B cell (primary cell): Measurements from ENCODE around the gene EDC4. TPM values are rescaled to one million over a fixed set of nuclear protein-coding genes. Genes with fewer than 3 reads are reported as not detected.

Experiments used
- ATAC-seq: fragments of 200-7000 bp; cut with Tn5 transposase; one replicate; pipeline ENCODE4 v1.10.0; 2021; ENCODE audit warnings: low read depth, mild to moderate bottlenecking, moderate number of reproducible peaks, moderate library complexity
- CTCF ChIA-PET: fragments of 350-600 bp; sonication (Branson Sonifier 250); formaldehyde crosslinking; loops from one replicate; lab custom pipeline; 2021; ENCODE audit warnings: antibody characterized with exemption, inconsistent platforms; lab: Charles Lee
- POLR2A ChIA-PET: fragments of 350-600 bp; sonication (Branson Sonifier 250); formaldehyde crosslinking; loops from one replicate; lab custom pipeline; 2021; ENCODE audit warnings: antibody characterized with exemption; lab: Charles Lee
- DNase-seq: peaks from one replicate; pipeline ENCODE4 v3.0.0; 2013
- H2AFZ ChIP-seq: 2 replicates; pipeline ENCODE4 v1.6.1; 2012; ENCODE audit warnings: mild to moderate bottlenecking, low read depth, low read length; ENCODE audit not compliant: insufficient read depth, poor library complexity, severe bottlenecking
- H3K27ac ChIP-seq, 2 donors: 1 replicate in 1 of 2; 2 replicates in 1 of 2; pipeline ENCODE4 v1.5.1; 2012 to 2013; ENCODE audit warnings: low read length in 2 of 2, mild to moderate bottlenecking in 2 of 2, moderate library complexity in 1 of 2
- H3K27me3 ChIP-seq, 4 experiments: fragments of 200-600 bp in 1 of 4; sonication (generic) in 1 of 4; replicated peaks in 1 of 4; 1 replicate in 2 of 4; 2 replicates in 2 of 4; pipeline versions ENCODE4 v1.6.1 to v1.7.0; 2013 to 2016; ENCODE audit warnings: low read length in 3 of 4, mild to moderate bottlenecking in 2 of 4, mixed read lengths in 1 of 4, moderate library complexity in 1 of 4; ENCODE audit not compliant: insufficient read depth in 4 of 4, control insufficient read depth in 3 of 4; ENCODE audit errors: control extremely low read depth in 1 of 4
- H3K36me3 ChIP-seq, 2 experiments: replicated peaks in 1 of 2; 1 replicate in 1 of 2; 2 replicates in 1 of 2; pipeline versions ENCODE4 v1.6.1 to v1.7.1; 2013; ENCODE audit warnings: low read length in 1 of 2; ENCODE audit not compliant: insufficient read depth in 2 of 2, control insufficient read depth in 1 of 2; ENCODE audit errors: control extremely low read depth in 1 of 2, extremely low read depth in 1 of 2
- H3K4me1 ChIP-seq, 2 donors: fragments of 200-600 bp in 1 of 2; sonication (generic) in 1 of 2; 1 replicate in 1 of 2; 2 replicates in 1 of 2; pipeline versions ENCODE4 v1.5.1 to v1.6.1; 2013 to 2017; ENCODE audit warnings: low read length in 2 of 2; ENCODE audit not compliant: control insufficient read depth in 2 of 2, insufficient read depth in 2 of 2
- H3K4me2 ChIP-seq: replicated peaks from 2 replicates; pipeline ENCODE3; 2012; ENCODE audit warnings: mild to moderate bottlenecking, low read depth, low read length; ENCODE audit not compliant: poor library complexity, severe bottlenecking
- H3K4me3 ChIP-seq, 5 experiments: fragments of 200-600 bp in 1 of 5; sonication (generic) in 1 of 5; 1 replicate in 3 of 5; 2 replicates in 2 of 5; pipeline versions ENCODE4 v1.5.1 to v1.7.0; 2011 to 2016; ENCODE audit warnings: low read length in 4 of 5, mild to moderate bottlenecking in 4 of 5, low read depth in 2 of 5, control low read depth in 1 of 5, moderate library complexity in 1 of 5; ENCODE audit not compliant: insufficient read depth in 1 of 5; ENCODE audit errors: control extremely low read depth in 1 of 5, extremely low read depth in 1 of 5
- H3K79me2 ChIP-seq: fragments of 200-600 bp; sonication (generic); one replicate; pipeline ENCODE4 v1.6.0; 2016; ENCODE audit warnings: low read length; ENCODE audit not compliant: control insufficient read depth, insufficient read depth
- H3K9ac ChIP-seq: fragments of 200-600 bp; sonication (generic); 2 replicates; pipeline ENCODE4 v1.6.1; 2017; ENCODE audit warnings: mild to moderate bottlenecking, low read length, moderate library complexity
- H3K9me3 ChIP-seq, 3 donors: one replicate each; pipeline versions ENCODE4 v1.6.1 to v1.7.1; 2013; ENCODE audit warnings: low read length in 2 of 3; ENCODE audit not compliant: control insufficient read depth in 2 of 3, insufficient read depth in 1 of 3; ENCODE audit errors: control extremely low read depth in 1 of 3
- H4K20me1 ChIP-seq: 2 replicates; pipeline ENCODE4 v1.6.0; 2012; ENCODE audit warnings: mild to moderate bottlenecking, low read length; ENCODE audit not compliant: insufficient read depth, control insufficient read depth, poor library complexity, severe bottlenecking
- H3K27ac Mint-ChIP-seq: one replicate; pipeline ENCODE4 v1.8.0; 2021; ENCODE audit warnings: mixed read lengths
- H3K27me3 Mint-ChIP-seq: one replicate; pipeline ENCODE4 v1.8.0; 2021; ENCODE audit warnings: mixed read lengths
- H3K4me1 Mint-ChIP-seq: one replicate; pipeline ENCODE4 v1.8.0; 2021; ENCODE audit warnings: mixed read lengths
- H3K4me3 Mint-ChIP-seq: one replicate; pipeline ENCODE4 v1.8.0; 2021; ENCODE audit warnings: mixed read lengths
- H3K9me3 Mint-ChIP-seq: one replicate; pipeline ENCODE4 v1.8.0; 2022; ENCODE audit warnings: mixed read lengths; ENCODE audit not compliant: insufficient read depth
- CTCF ChIP-seq: fragments of 200-600 bp; IDR thresholded peaks from one replicate; pipeline ENCODE4 v1.8.0; 2022; ENCODE audit warnings: antibody characterized with exemption, mild to moderate bottlenecking
- EZH2 ChIP-seq: IDR thresholded peaks from 2 replicates; pipeline ENCODE4 v1.6.1; 2012; ENCODE audit warnings: borderline replicate concordance, low read depth, mild to moderate bottlenecking, moderate library complexity, low read length; ENCODE audit not compliant: insufficient read depth, poor library complexity, severe bottlenecking
- WGBS: methylation state at CpG from one replicate; pipeline ENCODE4 v1.1.5; 2013; ENCODE audit warnings: missing lambda C conversion rate; ENCODE audit not compliant: insufficient coverage; 5-methylcytosine and 5-hydroxymethylcytosine counted together
- intact Hi-C: fragments of 100-400 bp; cut with micrococcal nuclease; formaldehyde crosslinking; loops from one replicate; pipeline ENCODE4 v1.10.0; 2022
- polyA plus RNA-seq: library from polyadenylated mRNA; depleted of rRNA; stranded (reverse); fragments of >200 nt; gene quantifications from 2 replicates; pipeline ENCODE4 v1.2.3, GENCODE V29; 2012
- total RNA-seq, 2 donors: library from RNA; stranded (reverse); fragments of 120-200 nt in 1 of 2; gene quantifications; 1 replicate in 1 of 2; 2 replicates in 1 of 2; pipeline versions ENCODE4 v1.2.3 to v1.2.4, GENCODE V29; 2013 to 2022

The EDC4 gene
- total and polyA plus RNA-seq, 2 donors (not counting 1 experiment from before 2014, with no cell fraction given), result 84.5 to 95.1 TPM

- ATAC-seq (no peak), DNase-seq (no peak)
- Histone ChIP-seq H3K4me3 (no peak overlapping the region), H3K9me3 (no peaks in the 10 kb centered on the region), H3K36me3 (peaks cover 0 to 38% of the 10 kb centered on the region in 2 experiments), H3K4me2 (no peak overlapping the region), H2AFZ (no peak overlapping the region), H3K9ac (no peak overlapping the region), H3K4me1 (no peaks in the 10 kb centered on the region), H3K27ac (no peak overlapping the region), H4K20me1 (peaks cover 29% of the 10 kb centered on the region), H3K27me3 (no peaks in the 10 kb centered on the region), H3K79me2 (peaks cover 48% of the 10 kb centered on the region)
- no peaks in the 10 kb centered on the region for H3K9me3 Mint-ChIP-seq
- ChIA-PET CTCF (interaction anchor here (1.3 to 1.6 kb wide), 3 partner anchors 10 to 48 kb away, joined by 3 to 15 read pairs (median 3); no protein-coding TSS in a partner anchor), POLR2A (interaction anchor here (0.7 kb wide), 1 partner anchor 586 kb away, joined by 6 read pairs; no protein-coding TSS in a partner anchor)
- H3K4me3 Mint-ChIP-seq, result no peak overlapping the region
- no peaks in the 10 kb centered on the region for H3K27me3 Mint-ChIP-seq
- H3K27ac Mint-ChIP-seq, result no peak overlapping the region
- TF ChIP-seq CTCF (no peak), EZH2 (no peak)
- peaks cover 7% of the 10 kb centered on the region for H3K4me1 Mint-ChIP-seq
- WGBS, result no CpG with 5 or more reads among the region's 2 CpGs
- intact Hi-C loops, result loop anchor here (2.0 kb wide), 1 partner anchor 48 kb away; no protein-coding TSS in a partner anchor
Measured at GRCh38 chr16:67864594-67864993, 8.3 kb upstream of the EDC4 start.

- TF ChIP-seq CTCF (no peak), EZH2 (no peak)
- Mint-ChIP-seq H3K4me1 (peaks cover 7% of the 10 kb centered on the region), H3K27ac (no peak overlapping the region), H3K27me3 (no peaks in the 10 kb centered on the region), H3K9me3 (no peaks in the 10 kb centered on the region), H3K4me3 (no peak overlapping the region)
- Histone ChIP-seq H3K36me3 (peaks cover 0 to 44% of the 10 kb centered on the region in 2 experiments), H3K4me1 (no peaks in the 10 kb centered on the region), H3K27me3 (no peaks in the 10 kb centered on the region), H4K20me1 (peaks cover 26% of the 10 kb centered on the region), H3K9ac (no peak overlapping the region), H3K4me2 (no peak overlapping the region), H3K9me3 (no peaks in the 10 kb centered on the region), H2AFZ (no peak overlapping the region), H3K79me2 (peaks cover 41% of the 10 kb centered on the region), H3K27ac (no peak overlapping the region), H3K4me3 (no peak overlapping the region)
- ATAC-seq (peak; percentile 33), DNase-seq (no peak)
- 96% methylated on average over 2 of the region's 2 CpGs for WGBS
- POLR2A ChIA-PET, result interaction anchor here (0.7 kb wide), 2 partner anchors 32 to 204 kb away, joined by 7 to 8 read pairs; no protein-coding TSS in a partner anchor
- CTCF ChIA-PET, result interaction anchor here (0.6 to 1.6 kb wide), 11 partner anchors 9 to 578 kb away, joined by 3 to 15 read pairs (median 3); partner anchors contain the start of gene ATP6V0D1
- intact Hi-C loops, result loop anchor here (2.0 kb wide), 1 partner anchor 49 kb away; no protein-coding TSS in a partner anchor
Measured at GRCh38 chr16:67865318-67865717, 7.5 kb upstream of the EDC4 start.
